CD4-positive, alpha-beta T cell (primary cell): Measurements from ENCODE around the gene ZFPM1. TPM values are rescaled to one million over a fixed set of nuclear protein-coding genes. Genes with fewer than 3 reads are reported as not detected.

Experiments
- ATAC-seq: fragments of 200-7000 bp; cut with Tn5 transposase; one replicate; pipeline ENCODE4 v1.10.0; 2022; ENCODE audit warnings: mild to moderate bottlenecking; ENCODE audit not compliant: poor library complexity
- CTCF ChIA-PET: fragments of 350-600 bp; sonication (Branson Sonifier 250); formaldehyde crosslinking; loops from one replicate; lab custom pipeline; 2021; ENCODE audit warnings: antibody characterized with exemption, inconsistent platforms; lab: Charles Lee
- POLR2A ChIA-PET: fragments of 350-600 bp; sonication (Branson Sonifier 250); formaldehyde crosslinking; loops from one replicate; lab custom pipeline; 2021; ENCODE audit warnings: antibody characterized with exemption, inconsistent platforms; lab: Charles Lee
- DNase-seq, 14 experiments: peaks; one replicate each; pipeline ENCODE4 v3.0.0-alpha.2; 2013 to 2020; ENCODE audit warnings: mixed read lengths in 2 of 14
- H3K27ac ChIP-seq, 2 donors: one replicate each; pipeline versions ENCODE4 v1.5.1 to v1.7.0; 2013; ENCODE audit warnings: low read length in 2 of 2, low read depth in 1 of 2, mild to moderate bottlenecking in 1 of 2
- H3K27me3 ChIP-seq, 2 experiments: 1 replicate in 1 of 2; 2 replicates in 1 of 2; pipeline versions ENCODE4 v1.6.1 to v1.7.0; 2013; ENCODE audit warnings: low read length in 2 of 2, control low read depth in 1 of 2, mild to moderate bottlenecking in 1 of 2, moderate library complexity in 1 of 2; ENCODE audit not compliant: insufficient read depth in 2 of 2, control insufficient read depth in 1 of 2
- H3K36me3 ChIP-seq: one replicate; pipeline ENCODE4 v1.6.1; 2013; ENCODE audit warnings: low read length, control low read depth; ENCODE audit not compliant: insufficient read depth
- H3K4me1 ChIP-seq: one replicate; pipeline ENCODE4 v1.6.1; 2013; ENCODE audit warnings: low read length, control low read depth; ENCODE audit not compliant: insufficient read depth
- H3K4me3 ChIP-seq: one replicate; pipeline ENCODE4 v1.5.1; 2013; ENCODE audit warnings: mild to moderate bottlenecking, low read length, moderate library complexity
- H3K9me3 ChIP-seq, 2 experiments: 1 replicate in 1 of 2; 2 replicates in 1 of 2; pipeline versions ENCODE4 v1.6.1 to v1.7.0; 2013; ENCODE audit warnings: low read length in 2 of 2, mild to moderate bottlenecking in 2 of 2, control low read depth in 1 of 2, moderate library complexity in 1 of 2; ENCODE audit not compliant: control insufficient read depth in 1 of 2, insufficient read depth in 1 of 2
- H3K27ac Mint-ChIP-seq: one replicate; pipeline ENCODE4 v1.8.0; 2020; ENCODE audit warnings: mixed read lengths
- H3K27me3 Mint-ChIP-seq: one replicate; pipeline ENCODE4 v1.8.0; 2021; ENCODE audit warnings: mixed read lengths
- H3K36me3 Mint-ChIP-seq: one replicate; pipeline ENCODE4 v1.8.0; 2021; ENCODE audit warnings: low read depth, mixed read lengths
- H3K4me1 Mint-ChIP-seq: one replicate; pipeline ENCODE4 v1.8.0; 2021; ENCODE audit warnings: low read depth, mixed read lengths
- H3K4me3 Mint-ChIP-seq: one replicate; pipeline ENCODE4 v1.8.0; 2020; ENCODE audit warnings: mild to moderate bottlenecking, mixed read lengths
- H3K9me3 Mint-ChIP-seq: one replicate; pipeline ENCODE4 v1.8.0; 2020; ENCODE audit warnings: mixed read lengths
- intact Hi-C, 2 experiments: fragments of 100-400 bp; cut with DNase I in 1 of 2; cut with micrococcal nuclease in 1 of 2; formaldehyde crosslinking; loops; one replicate each; pipeline versions ENCODE4 v1.15.1 to v1.9.0; 2023 to 2025; cut with DNase I, micrococcal nuclease
- total RNA-seq, 174 experiments: library from RNA in 2 of 174; stranded (reverse) in 2 of 174; gene quantifications; one replicate each; pipeline ENCODE4 v1.2.3 and lab custom pipeline; 2021 to 2026
- TF ChIP-seq, protein P1 (sequence below): fragments of 200-600 bp; IDR thresholded peaks from one replicate; pipeline ENCODE4 v1.8.0; 2022; ENCODE audit warnings: antibody characterized with exemption, mild to moderate bottlenecking

The ZFPM1 gene
- total RNA-seq, 2 experiments from 2014 or later = 22.8 to 24.2 TPM

DNA sequence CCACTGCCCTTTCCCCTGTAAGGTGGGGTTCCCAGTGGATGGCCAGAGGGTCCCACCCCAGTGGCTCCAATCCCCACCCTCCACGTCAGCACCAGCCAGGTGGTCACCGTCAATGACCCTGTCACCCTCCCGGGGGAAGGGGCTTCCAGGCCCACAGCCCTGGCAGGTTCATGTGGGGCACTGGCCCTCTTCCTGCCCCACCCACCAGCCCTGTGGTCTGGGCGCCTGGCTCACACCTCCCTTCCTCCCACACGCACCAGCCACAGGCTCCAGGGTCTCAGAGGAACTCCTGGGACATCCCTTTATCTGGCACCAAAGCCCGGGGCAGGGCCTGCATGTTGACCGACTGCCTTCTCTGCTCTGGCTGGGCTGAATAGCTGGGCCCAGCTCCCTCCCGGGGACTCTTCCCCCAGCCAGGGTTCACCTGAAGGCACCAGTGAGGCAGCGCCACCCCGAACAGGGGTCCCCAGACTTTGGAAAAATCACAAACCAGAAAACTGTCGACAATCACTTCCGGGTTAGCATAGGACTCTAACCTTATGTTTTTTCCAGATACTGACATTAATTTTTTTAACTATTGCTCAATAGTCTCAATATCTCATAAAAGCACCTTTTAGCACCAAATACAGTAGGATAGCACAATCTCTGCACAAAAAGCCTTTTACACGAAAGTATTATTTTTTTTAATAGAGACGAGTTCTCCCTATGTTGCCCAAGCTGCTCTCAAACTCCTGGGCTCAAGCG is 95.2 kb downstream of the ZFPM1 start:
- peaks cover 3% of the 10 kb centered on the region for H3K9me3 Mint-ChIP-seq
- ATAC-seq (no peak), DNase-seq (no peak)
- intact Hi-C loops = no loop called here
- Histone ChIP-seq H3K4me1 (peaks cover 16% of the 10 kb centered on the region), H3K27me3 (peaks cover 0 to 10% of the 10 kb centered on the region in 2 experiments), H3K4me3 (no peak overlapping the region), H3K27ac (no peak overlapping the region), H3K36me3 (no peaks in the 10 kb centered on the region), H3K9me3 (peaks cover 0 to 17% of the 10 kb centered on the region in 2 experiments)
- peaks cover 21% of the 10 kb centered on the region for H3K27me3 Mint-ChIP-seq
- ChIA-PET CTCF (no interaction called here), POLR2A (no interaction called here)
- TF ChIP-seq, protein P1, sequence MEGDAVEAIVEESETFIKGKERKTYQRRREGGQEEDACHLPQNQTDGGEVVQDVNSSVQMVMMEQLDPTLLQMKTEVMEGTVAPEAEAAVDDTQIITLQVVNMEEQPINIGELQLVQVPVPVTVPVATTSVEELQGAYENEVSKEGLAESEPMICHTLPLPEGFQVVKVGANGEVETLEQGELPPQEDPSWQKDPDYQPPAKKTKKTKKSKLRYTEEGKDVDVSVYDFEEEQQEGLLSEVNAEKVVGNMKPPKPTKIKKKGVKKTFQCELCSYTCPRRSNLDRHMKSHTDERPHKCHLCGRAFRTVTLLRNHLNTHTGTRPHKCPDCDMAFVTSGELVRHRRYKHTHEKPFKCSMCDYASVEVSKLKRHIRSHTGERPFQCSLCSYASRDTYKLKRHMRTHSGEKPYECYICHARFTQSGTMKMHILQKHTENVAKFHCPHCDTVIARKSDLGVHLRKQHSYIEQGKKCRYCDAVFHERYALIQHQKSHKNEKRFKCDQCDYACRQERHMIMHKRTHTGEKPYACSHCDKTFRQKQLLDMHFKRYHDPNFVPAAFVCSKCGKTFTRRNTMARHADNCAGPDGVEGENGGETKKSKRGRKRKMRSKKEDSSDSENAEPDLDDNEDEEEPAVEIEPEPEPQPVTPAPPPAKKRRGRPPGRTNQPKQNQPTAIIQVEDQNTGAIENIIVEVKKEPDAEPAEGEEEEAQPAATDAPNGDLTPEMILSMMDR = no peak
- no peaks in the 10 kb centered on the region for H3K36me3 Mint-ChIP-seq
- H3K27ac Mint-ChIP-seq = no peak overlapping the region
- no peaks in the 10 kb centered on the region for H3K4me1 Mint-ChIP-seq
- no peak overlapping the region for H3K4me3 Mint-ChIP-seq

DNA sequence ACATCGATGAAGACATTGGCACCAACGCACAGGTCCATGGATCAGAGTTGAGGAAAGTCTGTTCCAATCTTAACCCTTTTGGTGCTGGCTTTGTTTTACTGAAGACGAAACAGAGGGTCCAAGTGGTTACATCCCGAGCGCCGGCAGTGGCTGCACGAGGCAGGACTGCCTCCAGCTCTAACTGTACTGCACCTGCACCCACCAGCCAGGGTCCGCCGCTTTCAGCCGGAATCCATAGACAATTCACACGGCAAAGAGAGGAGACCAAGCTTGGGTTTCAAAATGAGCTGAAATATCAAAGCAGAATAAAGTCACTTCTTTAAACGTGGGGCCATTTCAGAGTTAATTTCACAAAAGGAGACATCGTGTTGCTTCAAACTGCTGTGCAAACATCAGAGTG is 95.9 kb downstream of the ZFPM1 start:
- no peaks in the 10 kb centered on the region for H3K4me1 Mint-ChIP-seq

DNA sequence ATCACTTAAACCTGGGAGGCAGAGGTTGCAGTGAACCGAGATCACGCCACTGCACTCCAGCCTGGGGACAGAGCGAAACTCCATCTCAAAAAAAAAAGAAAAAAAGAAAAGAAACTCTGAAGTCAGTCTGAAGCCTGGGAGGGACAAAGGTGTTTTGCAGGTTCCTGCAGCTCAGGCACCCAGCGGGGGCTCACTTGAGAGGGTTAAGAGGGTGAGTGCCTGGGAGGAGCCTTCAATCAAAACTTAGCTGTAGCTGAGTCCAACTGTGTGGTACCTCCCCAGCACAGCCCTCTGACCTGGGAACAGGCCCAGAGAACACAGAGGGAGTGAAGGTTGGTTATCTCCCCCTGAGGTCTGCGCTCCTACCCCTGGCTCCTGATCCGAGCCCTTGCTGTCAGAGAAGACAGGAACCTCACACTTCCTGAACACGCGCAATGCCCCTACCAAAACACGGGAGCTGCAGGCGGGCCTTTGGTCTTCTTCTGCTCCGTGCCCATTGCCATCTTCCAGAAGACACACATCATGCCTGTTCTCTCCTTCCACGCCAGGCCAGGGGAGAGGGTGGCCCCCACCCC is 96.7 kb downstream of the ZFPM1 start:
- intact Hi-C loops = no loop called here
- no peak overlapping the region for H3K27ac ChIP-seq

More for the DNA sequence above, 95.9 kb downstream of the ZFPM1 start:
- H3K36me3 Mint-ChIP-seq = no peaks in the 10 kb centered on the region
- Histone ChIP-seq H3K27ac (no peak overlapping the region), H3K36me3 (no peaks in the 10 kb centered on the region), H3K4me1 (peaks cover 16% of the 10 kb centered on the region), H3K27me3 (peaks cover 0 to 10% of the 10 kb centered on the region in 2 experiments), H3K4me3 (no peak overlapping the region), H3K9me3 (peaks cover 0 to 11% of the 10 kb centered on the region in 2 experiments)
- intact Hi-C loops = no loop called here
- H3K27me3 Mint-ChIP-seq = peaks cover 16% of the 10 kb centered on the region
- no peak for DNase-seq
- H3K27ac Mint-ChIP-seq = no peak overlapping the region
- TF ChIP-seq, protein P1 = no peak
- no peaks in the 10 kb centered on the region for H3K9me3 Mint-ChIP-seq
- CTCF ChIA-PET = no interaction called here
- H3K4me3 Mint-ChIP-seq = no peak overlapping the region
- no peak for ATAC-seq
- POLR2A ChIA-PET = no interaction called here

More for the DNA sequence above, 96.7 kb downstream of the ZFPM1 start:
- Mint-ChIP-seq H3K36me3 (no peaks in the 10 kb centered on the region), H3K27me3 (peaks cover 16% of the 10 kb centered on the region), H3K27ac (no peak overlapping the region), H3K4me1 (no peaks in the 10 kb centered on the region), H3K4me3 (no peak overlapping the region), H3K9me3 (no peaks in the 10 kb centered on the region)
- ChIA-PET POLR2A (no interaction called here), CTCF (no interaction called here)
- TF ChIP-seq, protein P1 = no peak
- Histone ChIP-seq H3K9me3 (peaks cover 0 to 3% of the 10 kb centered on the region in 2 experiments), H3K4me1 (peaks cover 16% of the 10 kb centered on the region), H3K27me3 (peaks cover 0 to 10% of the 10 kb centered on the region in 2 experiments), H3K4me3 (peak overlapping the region; percentile 21), H3K36me3 (no peaks in the 10 kb centered on the region)
- DNase-seq (peak in 2 of 14 experiments; percentile 23 to 30), ATAC-seq (no peak)
